ENCODE data around the gene CNTN4.

CNTN4 gene

DNA sequence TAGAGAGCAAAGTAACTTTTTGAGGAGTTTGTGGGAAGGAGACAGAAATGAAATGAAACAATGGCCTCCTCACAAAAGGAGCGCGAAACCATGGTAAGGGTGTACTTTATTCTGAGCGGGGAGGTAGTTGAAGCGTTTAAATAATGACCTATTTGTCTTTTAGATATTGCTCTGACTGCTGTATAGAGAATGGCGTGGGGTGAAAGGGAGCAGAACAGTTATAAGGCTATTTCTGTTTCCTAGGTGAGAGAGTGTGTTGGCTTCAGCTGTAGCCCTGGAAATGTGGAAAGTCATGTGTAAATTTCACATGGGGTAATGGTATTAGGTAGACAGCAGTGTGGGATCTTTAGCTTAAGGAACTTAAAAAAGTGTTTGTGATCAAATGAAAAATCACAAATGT lies 54.9 kb downstream of the CNTN4 start:
- DNase-seq = no peak

GRCh38 chr3:2154621-2155020 lies 56.0 kb downstream of the CNTN4 start:
- DNase-seq = no peak

GRCh38 chr3:2156244-2156847 lies 57.7 kb downstream of the CNTN4 start:
- no peak for DNase-seq

DNA sequence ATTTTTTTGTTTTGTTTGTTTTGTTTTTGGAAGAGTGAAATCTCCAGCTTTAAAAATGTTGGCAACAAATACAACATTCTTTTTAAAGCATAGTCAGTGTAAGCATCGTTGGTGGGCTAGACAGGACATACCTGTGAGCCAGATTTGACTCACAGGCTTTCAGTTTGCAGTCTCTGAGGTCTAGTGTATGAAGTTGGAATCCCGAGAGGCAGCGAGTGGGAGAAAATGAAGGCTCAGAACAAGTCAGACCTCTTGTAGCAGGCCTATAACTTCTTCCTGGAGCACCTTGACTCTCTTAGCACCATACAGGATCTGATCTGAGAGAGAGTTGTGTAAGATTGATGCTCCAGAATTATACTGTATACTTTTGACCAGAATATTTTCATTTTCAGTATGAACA lies 60.2 kb downstream of the CNTN4 start:
- no peak for DNase-seq

GRCh38 chr3:2166552-2166951 lies 67.9 kb downstream of the CNTN4 start:
- peak; percentile 16 for DNase-seq

DNA sequence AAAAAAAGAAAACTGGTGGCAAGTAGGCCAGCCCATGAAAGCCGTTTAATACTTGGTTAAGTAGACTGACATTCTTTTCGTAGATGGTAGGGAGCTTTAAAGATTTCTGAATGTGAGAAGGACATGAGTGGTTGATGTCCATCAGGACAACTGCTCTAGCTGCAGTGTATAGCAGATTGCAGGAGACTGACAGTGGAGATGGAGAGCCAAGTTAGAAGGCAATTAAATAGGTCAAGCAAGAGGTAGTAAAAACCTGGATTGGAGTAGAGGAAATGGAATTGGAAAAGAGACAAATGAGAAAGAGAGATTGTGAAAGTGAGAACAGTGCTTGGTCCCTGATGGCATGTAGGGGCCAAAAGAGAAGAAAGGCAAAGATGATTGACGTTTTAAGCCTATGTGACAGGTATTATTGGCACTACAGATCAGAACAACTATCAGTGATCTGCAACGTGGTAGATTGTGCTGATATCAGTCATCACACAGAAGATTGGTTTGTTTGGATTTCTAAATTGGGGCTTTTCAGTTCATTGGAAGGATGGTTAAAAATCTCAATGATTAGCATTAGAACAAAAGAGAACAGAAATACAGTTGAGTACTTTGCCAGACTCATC lies 74.0 kb downstream of the CNTN4 start:
- peak; percentile 77 for DNase-seq

GRCh38 chr3:2180634-2181033 lies 82.0 kb downstream of the CNTN4 start:
- no peak for DNase-seq

DNA sequence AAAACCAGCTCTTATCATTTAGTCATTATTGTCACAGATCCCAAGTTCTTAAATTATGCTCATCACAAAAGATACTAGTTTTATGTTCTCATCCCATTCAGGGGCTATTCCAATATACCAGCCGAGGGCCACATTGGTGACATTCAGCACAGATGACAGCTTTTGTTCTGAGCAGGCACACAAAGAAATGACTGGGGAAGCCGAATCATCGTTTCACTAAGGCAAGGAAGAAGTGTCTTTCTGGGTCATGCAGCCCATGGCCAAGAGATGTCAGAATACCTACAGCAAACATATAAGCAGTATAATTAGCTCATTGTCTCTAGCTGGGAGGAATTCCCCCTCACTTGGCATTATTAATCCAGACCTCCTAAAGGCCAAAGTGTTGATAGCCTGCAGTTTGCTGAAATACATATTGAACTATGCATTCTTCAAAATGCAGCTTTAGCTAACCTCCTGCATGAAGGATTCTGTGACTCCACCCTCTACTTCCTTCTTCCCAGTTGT lies 100.2 kb downstream of the CNTN4 start:
- no peak for DNase-seq

DNA sequence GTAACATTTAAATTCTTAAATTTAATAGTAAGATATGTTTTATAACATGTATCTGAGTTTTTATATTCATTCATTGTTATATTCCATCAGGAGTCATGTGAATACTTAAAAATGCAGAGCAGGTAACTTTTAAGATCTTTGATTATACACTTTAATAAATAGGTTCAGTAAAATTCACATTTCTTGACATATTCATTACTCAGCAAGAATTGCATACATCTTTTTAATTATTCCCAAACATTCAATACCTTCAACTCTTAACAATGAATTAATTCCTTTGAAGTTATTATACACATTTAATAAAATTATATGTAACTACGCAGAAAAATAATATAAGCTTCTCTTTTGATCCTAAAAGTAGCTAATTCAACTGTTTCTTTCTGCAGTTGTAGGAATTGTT lies 105.4 kb downstream of the CNTN4 start:
- no peak for DNase-seq

GRCh38 chr3:2205692-2206091 lies 107.0 kb downstream of the CNTN4 start:
- no peak for DNase-seq

DNA sequence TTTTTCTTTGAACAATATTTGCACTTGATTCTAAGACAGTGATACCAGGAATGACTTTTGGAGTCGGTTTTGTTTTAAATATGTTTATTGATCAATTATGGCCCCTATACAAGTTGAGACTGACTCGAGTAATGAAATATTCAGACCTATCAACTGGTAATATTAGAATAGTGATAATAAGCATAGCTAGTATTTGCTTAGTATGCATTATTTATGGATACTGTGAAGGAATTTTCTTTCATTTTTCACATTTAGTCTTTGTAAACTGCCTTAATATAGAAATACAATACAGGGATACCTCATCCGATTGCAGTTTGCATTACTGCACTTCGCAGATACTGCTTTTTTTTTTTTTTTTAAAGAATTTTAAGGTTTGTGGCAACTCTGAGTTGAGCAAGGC lies 107.9 kb downstream of the CNTN4 start:
- DNase-seq = no peak

GRCh38 chr3:2211568-2211967 lies 112.9 kb downstream of the CNTN4 start:
- DNase-seq = no peak

GRCh38 chr3:2212206-2212605 lies 113.5 kb downstream of the CNTN4 start:
- no peak for DNase-seq

DNA sequence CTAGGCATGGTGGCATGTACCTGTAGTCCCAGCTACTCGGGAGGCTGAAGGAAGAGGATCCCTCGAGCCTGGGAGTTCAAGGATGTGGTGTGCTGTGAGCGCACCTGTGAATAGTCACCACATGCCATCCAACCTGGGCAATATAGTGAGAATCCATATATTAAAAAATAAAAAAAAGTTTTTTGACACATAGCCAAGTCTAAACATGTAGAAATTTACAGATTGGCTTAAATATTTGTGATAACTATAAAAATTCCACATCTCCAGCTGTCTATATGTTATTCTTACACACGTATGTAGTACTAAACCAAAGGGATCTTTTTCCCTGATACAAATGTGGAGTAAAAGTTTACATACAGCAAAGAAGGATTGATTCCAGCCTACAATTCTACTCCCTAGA lies 119.7 kb downstream of the CNTN4 start:
- DNase-seq = no peak

- DNase-seq = no peak
These were observed 120.2 kb downstream of the CNTN4 start for GRCh38 chr3:2218816-2219215.

DNA sequence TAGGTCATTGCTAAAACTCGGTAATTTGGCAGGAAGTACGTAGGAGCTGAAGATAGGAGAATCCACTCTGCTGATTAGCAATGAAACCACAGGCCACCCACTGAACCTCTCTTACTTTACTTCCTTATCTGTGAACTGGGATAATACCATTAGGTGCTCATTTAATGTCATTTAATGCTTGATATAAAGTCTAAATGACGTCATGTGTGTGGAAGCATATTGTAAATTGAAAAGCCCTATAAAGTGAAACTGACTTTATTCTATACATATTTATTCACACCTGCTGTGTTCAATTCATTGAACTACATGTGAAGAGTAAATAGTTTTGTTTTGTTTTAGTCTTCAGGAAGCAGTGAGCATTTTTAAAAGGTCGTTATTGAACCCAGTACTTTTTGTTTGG lies 137.5 kb downstream of the CNTN4 start:
- DNase-seq = no peak

DNA sequence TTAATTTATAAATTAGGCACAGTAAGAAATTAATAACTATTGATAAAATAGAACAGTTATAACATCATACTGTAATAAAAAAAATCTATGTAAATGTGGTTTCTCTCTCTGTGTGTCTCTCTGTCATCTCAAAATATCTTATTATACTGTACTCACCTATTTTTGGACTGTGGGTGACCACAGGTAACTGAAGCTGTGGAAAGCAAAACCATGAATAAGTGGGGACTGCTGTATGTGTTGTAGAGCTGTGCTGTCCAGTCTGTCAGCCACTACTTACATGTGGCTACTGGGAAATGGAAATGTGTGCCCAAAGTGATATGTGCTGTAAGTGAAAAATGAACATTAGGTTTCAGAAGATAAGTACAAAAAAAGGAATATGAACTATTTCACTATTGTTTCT lies 145.5 kb downstream of the CNTN4 start:
- DNase-seq = no peak

- DNase-seq = peak; percentile 74
These were observed 148.4 kb downstream of the CNTN4 start for GRCh38 chr3:2246873-2247648.

DNA sequence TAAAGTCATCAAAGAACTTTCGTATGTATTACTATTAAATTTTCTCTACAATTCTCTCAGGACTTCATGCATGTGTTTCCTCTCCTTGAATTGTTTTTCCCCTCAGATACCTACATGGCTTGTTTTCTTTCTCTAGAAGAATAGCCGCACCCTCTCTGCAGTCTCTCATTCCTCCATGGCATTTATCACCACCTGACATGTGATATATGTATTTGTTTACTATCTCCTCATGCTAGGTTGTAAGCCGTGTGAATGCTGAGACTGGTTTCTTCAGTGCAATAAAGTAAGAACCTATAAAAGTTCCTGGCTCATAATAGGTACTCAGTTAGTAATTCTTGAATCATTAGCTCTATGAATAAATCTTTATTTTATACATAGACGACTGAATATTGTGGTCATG lies 149.2 kb downstream of the CNTN4 start:
- peak; percentile 32 for DNase-seq

DNA sequence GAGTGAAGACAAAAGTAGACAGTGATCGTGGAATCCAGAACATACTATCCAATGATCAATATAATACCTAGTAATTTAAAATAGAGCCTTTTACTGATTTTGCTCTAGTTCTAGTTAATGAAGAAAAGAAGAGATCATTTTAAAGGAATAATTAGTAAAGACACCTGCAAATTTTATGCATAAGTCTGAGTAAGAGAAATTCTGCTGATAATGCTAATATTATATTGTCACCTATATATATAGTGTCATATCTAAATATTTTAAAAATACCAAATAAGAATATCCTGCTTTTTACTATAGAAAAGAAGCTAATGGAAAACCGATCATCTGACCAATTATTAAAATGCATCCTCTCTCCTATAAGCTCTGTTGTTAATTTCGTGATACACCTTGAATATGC lies 152.1 kb downstream of the CNTN4 start:
- no peak for DNase-seq

- no peak for DNase-seq
These were observed 163.1 kb downstream of the CNTN4 start for GRCh38 chr3:2261747-2262146.

GRCh38 chr3:2262204-2262603 lies 163.5 kb downstream of the CNTN4 start:
- DNase-seq = no peak

DNA sequence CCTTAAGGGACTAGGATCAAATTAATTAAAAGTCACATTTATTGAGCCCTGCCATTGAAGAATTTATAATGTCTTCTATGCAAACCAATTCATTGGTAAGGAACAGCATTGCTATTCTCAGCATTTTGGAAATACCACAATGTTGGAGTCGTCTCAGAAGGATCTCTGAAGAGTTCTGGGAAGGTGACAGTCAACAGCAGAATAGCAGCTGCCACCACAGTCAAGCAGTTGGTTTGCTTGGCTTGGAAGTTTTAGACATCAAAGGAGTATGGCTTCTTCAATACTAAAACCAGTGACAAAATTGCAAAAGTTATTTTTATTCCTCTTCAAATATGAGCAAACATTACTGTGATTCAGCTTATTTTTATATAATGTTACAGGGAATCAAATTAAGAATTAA lies 167.9 kb downstream of the CNTN4 start:
- no peak for DNase-seq

DNA sequence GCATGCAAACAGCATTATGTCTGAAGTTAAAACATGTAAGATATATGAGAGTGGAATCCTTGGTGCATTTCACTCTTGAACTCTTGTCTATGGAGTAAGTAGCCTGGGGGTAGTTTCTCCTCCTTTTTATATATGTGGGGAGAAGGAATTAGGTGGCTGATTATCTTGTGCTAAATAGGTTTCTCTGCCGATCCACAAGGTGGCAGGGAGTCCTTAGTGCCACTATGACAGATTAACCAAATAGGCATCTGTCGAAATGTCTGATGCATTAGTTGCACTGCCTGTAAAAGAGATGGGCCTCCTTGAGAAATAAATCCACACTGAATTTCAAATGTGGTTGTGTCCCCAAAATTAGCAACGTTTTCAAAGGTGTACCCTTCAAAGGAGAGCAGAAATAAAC lies 170.1 kb downstream of the CNTN4 start:
- no peak for DNase-seq
